Right renal pelvis (tissue), 4 donors: ENCODE data around the gene C6orf141. TPM values are rescaled to one million over a fixed set of nuclear protein-coding genes. Genes with fewer than 3 reads are reported as not detected.

Source experiments
- DNase-seq, 4 donors: peaks; one replicate each; pipeline ENCODE4 v3.0.0-alpha.2; 2013; ENCODE audit warnings: low read depth in 4 of 4, low spot score in 3 of 4, missing footprints in 1 of 4
- polyA plus RNA-seq, 4 donors: library from polyadenylated mRNA; unstranded; fragments of 120-200 nt; gene quantifications; one replicate each; pipeline ENCODE4 v1.2.1, GENCODE V29; 2013; ENCODE audit not compliant: insufficient read length in 4 of 4

Gene C6orf141
- under 1 TPM; 0.53 to 0.90 (median 0.66) TPM for polyA plus RNA-seq

DNA sequence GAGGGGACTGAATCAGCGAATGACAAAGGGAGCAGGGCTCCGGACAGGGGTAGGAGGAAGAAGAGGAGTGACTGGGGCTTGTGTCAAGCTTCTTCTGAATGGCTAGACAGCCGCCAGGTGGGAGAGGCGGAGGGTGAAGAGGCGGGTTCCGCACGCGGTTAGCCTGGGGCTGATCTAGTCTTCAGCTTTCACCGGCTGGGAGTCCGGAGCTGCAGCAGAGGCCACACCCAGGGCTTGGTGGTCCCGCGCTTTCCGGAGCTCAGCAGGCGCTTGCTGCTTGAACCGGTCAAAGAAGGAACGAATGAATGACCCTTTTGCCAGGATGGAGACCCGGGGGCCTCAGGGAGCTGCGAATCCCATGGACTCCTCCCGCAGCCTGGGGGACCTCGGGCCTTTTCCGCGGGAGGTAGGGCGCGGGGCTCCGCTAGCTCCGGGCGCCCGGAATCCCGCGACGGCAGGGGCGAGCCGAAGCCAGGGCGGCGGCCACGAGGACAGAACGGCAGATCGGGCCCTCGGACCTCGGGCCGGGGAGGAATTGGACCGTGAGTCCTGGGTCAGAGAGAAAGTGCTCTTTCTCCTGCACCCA is at the start of gene C6orf141:
Gene C6orf141, plus strand, starts transcription at position 177 of the 586 bp plus-strand sequence. Its CDS starts 125 bp downstream, at position 302.
- DNase-seq: peak in 1 of 4 donors; percentile 21

DNA sequence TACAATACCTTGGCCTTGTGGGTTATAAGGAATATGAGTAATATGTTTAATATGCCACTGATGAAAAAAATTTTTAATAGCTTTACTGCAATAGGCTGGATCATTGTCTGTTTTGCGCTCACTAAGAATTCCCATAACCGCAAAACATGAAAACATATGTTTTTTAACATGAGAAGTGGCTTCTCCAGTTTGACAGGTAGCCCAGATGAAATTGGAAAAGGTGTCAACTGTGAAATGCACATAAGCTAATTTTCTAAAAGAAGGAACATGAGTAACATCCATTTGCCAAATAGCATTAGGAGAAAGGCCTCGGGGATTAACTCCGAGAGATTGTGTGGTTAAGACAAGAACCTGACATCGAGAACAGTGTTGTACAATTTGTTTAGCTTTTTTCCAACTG is 45.8 kb upstream of the C6orf141 start:
- DNase-seq: no peak

DNA sequence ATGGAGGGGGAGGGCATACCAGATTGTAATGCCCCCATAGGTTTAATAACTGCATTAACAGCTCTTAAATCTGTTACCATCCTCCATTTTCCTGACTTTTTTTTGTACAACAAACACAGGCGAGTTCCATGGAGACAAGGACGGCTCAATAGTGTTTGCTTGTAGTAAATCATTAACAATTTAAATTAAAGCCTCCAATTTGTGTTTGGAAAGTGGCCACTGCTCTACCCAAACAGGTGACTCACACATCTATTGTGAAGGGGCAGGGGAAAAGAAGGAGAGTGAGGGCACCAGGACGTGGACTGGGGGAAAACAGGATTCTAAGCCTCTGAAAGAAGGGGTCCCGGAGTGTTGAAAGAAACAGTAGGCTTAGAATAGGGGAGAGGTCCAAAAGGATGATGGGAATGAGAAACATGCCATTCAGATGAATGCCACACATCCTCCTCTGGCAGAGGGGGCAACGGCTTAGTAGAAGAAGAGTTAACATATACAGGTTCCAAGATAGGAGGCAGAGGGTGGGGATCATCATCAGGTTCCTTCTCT is 43.8 kb upstream of the C6orf141 start:
- no peak for DNase-seq

DNA sequence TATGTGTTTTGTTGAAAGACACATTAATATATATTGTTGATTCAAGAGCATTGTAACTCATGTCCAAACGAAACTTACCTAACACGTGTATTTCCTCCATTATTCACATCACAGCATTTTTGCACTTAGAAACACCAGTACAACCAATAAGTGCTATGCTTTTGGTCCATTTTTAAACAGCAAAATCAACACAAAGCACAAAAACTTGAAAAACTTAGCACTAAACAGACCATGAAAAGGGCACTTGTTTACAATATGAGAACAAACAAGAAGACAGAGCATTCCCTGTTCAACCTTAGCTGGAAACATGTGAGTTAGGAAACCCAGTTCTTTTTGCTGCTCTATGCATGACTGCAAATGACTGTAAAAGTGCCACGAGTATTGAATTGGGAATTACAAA is 41.1 kb upstream of the C6orf141 start:
- DNase-seq: no peak

DNA sequence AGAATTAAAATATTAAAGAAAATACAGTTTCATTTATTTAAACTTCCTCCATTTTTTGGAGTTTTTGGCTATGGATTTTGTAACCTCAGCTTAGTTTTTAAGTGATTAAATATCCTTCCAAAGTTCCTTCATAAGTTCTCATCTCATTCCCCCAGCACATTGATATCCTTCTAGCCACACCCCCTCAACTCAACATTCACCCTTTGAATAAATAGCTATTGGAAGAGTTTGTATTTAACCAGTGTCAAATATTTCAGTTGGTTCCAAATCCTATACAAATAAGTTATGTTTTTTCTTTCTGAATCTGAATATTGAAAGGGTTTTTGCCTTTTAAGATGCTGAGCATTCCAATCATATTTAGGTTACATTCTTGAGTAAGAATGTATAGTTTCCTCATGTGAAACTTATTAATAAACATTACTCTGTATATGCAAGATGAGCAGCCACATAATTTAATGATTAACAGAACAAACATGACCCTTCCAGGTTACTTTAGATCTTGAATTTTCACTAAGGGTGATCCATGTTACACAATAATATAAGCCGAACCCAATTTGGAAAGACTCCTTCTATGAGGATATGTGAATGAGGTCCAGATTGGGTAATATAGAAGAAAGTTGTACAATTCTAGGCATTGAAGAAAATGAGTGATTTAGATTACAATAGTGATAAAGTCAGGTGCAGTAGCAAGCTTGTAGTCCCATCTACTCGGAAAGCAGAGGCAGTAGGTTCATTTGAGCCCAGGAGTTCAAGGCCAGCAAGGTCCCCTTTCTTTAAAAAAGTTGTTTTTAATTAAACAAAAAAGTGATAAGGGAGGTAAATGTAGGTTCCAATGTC is 37.1 kb upstream of the C6orf141 start:
- no peak for DNase-seq

DNA sequence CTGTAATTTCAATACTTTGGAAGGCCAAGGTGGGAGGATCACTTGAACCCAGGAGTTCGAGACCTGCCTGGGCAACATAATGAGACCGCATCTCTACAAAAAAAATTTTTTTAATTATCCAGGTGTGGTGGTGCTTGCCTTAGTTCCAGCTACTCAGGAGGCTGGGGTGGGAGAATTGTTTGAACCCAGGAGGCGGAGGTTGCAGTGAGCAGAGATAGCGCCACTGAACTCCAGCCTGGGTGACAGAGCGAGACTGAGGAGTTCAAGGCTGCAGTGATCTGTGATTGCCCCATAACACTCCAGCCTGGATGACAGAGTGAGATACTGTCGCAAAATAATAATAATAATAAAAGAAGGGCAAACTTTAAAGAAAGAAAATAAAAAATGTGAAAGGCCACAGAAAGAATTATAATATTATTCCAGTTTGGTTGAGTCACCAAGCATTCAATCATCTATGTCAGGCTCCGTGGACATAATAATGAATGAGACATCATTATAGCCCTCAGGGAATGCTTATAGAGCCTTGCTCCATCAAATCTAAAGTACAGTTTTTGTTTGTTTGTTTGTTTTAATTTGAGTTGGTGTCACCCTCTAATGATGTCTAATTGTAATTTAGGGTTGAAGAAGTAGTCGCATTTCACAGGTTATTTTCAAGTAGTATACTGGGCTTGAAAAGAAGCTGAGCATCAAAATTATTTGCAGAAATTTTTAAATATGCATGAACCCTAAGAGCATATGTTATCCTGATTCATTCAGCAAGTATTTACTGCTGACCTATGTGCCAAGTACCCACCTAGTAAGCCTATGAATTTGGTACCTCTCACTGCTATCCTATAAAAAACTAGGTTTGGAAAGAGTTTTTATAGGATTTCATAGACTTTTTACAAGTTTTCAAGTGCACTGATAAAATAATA is 35.6 kb upstream of the C6orf141 start:
- DNase-seq: no peak

DNA sequence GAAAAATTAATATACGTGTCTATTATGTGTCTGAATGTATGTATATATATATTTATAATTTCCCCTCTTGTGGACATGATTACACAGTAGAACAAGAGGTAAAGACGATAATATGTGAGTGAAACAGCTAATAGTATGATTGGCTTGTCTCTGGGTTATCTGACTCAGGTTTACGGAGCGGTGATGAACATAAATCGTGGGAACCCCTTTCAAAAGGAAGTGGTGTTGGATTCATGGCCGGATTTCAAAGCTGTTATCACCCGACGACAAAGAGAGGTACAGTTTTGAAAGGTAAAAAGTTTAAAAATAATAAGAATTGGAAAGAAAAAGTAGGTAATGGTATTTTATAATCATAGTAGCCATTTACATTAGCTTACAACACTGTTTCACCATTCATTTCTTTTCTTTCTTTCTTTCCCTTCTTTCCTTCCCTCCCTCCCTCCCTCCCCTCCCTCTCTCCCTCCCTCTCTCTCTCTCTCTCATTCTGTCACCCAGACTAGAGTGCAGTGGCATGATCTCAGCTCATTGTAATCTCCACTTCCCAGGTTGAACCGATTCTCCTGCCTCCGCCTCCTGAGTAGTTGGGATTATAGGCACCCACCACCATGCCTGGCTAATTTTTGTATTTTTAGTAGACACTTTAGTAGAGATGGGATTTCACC is 34.9 kb upstream of the C6orf141 start:
- DNase-seq: no peak

DNA sequence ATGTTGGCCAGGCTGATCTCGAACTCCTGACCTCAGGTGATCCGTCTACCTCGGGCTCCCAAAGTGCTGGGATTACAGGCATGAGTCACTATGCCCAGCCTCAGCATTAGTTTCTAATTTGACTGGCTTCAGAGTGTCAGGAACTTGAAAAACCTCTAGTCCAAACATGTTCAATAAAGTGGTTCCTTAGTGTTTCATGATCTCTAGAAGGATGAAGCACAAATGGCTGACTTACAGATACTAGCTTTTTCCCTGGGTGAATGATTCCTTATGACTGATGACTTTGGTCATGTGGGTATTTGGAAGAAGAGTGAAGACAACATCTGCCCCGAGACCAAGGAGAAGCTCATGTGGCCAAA is 34.3 kb upstream of the C6orf141 start:
- DNase-seq: no peak

DNA sequence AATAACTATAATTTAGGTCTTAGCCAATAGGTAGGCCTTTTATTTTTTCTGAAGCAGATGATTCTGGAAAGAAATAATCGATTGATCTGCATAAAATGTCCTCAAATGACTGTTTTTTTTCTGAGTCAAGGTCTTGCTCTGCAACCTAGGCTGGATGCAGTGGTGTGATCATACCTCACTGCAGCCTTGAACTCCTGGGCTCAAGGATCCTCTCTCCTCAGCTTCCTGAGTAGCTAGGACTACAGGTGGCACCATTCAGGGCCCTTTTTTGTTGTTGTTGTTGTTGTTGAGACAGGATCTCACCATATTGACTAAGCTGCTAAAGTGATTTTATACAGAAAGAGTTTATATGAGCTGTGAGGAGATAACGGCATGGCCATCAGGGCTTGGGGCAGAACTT is 32.5 kb upstream of the C6orf141 start:
- no peak for DNase-seq

DNA sequence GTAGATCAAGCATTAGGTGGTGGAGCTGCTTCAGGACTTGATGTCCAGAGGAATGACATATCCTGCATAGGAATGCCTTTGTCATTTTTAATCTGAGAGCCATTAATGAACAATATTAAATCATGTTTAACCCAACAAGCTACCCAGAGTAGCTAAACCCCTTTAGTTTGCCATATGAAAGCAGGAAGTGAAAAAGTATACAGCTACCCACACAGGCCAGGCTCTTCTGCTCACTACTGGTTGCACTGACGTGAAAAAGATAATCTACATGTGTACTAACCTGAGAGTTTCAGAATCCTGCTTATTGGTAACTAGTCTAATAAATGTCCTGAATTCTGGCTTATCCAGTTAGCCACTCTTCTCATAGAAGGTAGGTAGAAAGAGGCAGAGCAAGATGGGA is 30.8 kb upstream of the C6orf141 start:
- DNase-seq: no peak

DNA sequence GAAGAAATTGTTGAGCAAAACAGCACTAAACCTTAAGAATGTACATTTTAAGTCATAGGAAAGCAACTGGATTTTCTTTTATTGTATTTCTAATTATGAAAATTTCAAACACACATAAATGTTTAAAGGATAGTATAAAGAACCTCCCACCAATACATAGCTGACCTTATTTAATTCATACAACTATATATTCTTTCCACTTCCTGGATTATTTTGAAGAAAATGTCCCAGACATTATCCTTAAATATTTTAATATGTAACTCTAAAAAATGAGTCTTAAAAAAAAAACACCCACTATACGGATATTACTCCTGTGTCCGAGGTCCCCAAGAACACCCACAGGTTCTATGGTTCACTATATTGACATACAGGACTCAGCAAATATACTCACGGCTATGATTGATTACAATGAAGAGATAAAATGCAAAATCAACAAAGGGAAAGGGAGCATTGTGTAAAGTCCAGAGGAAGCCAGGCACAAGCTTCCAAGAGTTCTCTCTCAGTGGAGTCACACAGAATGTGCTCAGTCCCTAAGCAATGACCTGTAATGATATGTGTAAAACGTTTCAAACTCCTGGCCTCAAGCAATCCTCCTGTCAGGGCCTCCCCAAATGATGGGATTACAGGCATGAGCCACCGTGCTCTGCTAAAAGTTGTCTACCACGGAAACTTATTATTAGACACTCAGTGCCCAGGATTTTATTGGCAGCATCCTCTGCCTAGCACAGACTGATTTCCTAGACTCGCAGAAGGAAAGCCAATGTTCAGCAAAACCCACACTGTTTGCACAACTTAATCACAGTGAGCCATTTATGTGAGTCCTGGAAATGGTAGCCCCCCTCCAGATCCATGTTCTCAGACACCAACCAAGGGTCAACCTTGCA is 27.5 kb upstream of the C6orf141 start:
- no peak for DNase-seq

DNA sequence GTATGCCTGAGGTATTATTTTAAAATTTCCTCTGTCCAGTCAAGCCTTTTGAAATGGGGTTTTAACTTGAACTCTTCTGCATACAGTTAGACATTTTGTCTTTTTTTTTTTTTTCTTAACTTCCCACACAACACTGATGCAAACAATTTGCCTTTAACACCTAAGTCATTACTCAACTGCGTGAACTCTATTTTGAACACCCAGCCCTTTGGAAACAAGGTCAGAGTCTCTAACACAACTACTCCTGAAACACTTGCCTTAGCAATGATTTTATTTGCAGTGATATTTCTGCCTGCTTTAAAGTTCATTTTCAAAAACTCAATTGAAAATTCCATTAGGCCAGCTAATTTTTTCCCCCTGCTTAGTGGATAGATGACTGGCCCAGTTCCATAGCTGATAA is 26.6 kb upstream of the C6orf141 start:
- no peak for DNase-seq

DNA sequence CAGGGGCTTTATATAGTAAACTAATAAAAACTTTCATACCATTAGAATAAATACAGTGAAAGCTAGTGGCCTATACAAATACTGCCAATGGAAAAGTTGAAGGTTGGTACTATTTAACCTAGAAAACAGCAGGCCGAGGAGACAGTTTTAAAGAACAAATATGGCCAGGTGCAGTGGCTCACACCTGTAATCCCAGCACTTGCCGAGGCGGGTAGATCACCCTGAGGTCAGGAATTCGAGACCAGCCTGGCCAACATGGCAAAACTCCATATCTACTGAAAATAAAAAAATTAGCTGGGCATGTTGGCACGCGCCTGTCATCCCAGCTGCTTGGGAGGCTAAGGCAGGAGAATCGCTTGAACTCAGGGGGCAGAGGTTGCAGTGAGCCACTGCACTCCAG is 25.9 kb upstream of the C6orf141 start:
- no peak for DNase-seq

DNA sequence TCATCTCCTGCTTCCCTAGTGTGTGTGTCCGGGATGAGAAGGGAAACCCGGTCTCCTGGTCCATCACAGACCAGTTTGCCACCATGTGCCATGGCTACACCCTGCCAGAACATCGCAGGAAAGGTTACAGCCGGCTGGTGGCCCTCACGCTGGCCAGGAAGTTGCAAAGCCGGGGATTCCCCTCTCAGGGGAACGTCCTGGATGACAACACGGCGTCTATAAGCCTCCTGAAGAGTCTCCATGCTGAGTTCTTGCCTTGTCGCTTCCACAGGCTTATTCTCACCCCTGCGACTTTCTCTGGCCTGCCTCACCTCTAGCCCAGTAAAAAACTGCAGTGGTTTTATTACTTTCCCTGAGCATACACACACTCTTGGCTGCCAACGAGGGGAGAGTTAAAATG is 23.9 kb upstream of the C6orf141 start:
- DNase-seq: no peak

DNA sequence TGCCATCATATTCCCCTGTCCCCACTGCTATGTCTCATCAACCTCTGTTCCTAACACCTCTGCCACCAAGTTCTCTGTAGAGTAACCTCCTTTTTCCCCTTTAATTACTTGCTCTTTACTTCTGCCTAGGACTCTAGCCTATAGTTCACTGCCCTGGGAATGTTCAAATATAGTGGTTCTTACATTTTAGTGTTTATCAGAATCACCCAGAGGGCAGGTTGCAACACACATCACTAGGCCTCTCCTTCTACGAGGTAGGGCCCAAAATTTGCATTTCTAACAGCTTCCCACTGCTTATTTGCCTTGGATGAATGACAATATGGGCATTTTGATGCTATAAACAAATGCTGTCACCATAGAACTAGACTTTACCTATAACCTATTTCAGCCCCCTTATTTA is 23.1 kb upstream of the C6orf141 start:
- no peak for DNase-seq

DNA sequence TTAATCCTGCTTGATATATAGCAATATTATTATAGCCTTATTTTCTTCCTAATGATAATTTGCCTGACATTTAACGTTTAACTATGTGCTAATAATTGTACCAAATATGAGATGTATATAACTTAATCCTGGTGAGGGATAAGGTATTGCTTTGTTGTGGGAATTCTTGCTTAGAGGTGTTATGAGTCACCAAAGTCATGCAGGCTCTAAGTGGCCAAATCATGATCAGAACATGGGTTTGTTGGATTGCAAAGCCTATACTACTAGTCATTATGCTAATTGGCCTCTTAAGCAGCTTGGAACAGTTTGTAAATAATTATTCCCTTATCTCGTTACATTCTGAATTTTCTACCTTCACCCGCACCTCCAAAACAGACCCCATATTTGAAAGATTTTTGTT is 21.9 kb upstream of the C6orf141 start:
- DNase-seq: no peak

DNA sequence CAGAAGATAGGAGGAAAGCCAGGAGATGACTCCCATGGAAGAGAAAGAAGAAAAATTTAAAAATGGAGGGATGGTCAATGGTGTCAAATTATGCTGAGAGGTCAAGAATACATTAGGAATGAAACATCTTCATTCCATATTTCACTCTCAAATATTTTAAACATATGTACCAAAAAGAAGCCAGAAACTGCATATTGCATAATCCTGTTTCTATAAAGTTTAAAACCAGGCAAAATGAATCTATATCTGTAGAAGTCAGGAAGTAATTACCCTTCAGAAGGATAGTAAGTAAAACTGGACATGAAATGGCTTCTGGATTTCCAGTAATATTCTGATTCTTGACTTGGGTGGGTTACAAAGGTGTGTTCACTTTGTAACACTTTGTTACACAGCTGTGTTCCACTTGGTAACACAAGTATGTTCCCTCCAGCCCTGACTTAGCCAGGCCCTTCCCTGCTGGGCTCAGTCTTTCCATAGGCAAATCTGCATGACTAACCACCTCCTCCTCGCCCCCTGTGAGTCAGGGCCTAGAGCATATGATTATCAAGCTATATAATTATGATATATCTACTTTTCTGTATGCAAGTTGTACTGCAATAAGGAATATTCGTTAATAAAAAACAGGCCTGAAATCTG is 20.2 kb upstream of the C6orf141 start:
- DNase-seq: no peak

DNA sequence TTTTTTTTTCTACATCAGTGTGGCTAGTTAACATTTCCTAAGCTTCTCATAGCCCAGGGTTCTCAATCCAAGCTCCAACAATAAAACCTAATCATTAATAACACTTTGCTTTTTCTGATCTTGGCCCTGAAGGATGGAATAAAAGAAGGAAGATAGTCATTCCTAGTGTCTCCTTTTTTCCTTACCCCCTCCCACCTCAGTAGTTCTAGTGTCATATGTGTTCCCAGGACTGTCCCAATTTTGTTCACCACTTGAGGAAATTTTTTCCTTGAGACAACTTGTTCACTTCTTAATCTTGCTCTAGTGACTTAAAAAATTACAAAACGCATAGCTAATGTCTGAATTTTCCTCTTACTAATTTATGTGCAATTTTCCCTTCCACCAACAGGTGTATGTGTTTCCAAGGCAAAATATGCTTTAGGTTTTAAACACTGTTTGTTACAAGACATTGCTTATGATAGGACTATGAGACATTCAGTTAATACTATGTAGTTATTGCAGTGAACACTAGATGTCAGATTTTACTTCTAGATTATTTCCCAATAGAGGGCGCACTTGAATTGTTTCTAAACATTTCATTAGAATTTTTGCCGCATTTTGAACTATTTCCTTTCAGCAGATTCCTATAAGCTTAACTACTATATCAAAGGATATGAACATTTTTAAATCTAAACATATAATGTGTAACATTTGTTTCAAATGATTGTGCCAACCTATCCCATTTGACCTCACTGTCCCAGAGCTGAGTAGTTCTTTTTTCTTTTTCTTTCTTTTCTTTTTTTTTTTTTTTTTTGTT is 18.5 kb upstream of the C6orf141 start:
- DNase-seq: peak in 3 of 4 donors; percentile 12 to 41 (median 33)
